Renal cortex interstitium (tissue), 11 donors: ENCODE data around the gene NEK7. TPM values are rescaled to one million over a fixed set of nuclear protein-coding genes. Genes with fewer than 3 reads are reported as not detected.
"Not testable (repeated sequence)": the region's sequence is repeated elsewhere in the genome, so short reads cannot be mapped to it uniquely, and the experiment has no call there.

ENCODE experiments used
- DNase-seq, 11 donors: peaks; one replicate each; pipeline ENCODE4 v3.0.0-alpha.2; 2013; ENCODE audit warnings: low read depth in 9 of 11, low spot score in 4 of 11; ENCODE audit errors: extremely low read depth in 1 of 11
- polyA plus RNA-seq, 3 donors: library from polyadenylated mRNA; unstranded; fragments of 120-200 nt; gene quantifications; one replicate each; pipeline ENCODE4 v1.2.1, GENCODE V29; 2013; ENCODE audit not compliant: insufficient read length in 3 of 3

Gene NEK7
- polyA plus RNA-seq, 3 donors, result 38.7 to 48.5 (median 47.6) TPM

DNA sequence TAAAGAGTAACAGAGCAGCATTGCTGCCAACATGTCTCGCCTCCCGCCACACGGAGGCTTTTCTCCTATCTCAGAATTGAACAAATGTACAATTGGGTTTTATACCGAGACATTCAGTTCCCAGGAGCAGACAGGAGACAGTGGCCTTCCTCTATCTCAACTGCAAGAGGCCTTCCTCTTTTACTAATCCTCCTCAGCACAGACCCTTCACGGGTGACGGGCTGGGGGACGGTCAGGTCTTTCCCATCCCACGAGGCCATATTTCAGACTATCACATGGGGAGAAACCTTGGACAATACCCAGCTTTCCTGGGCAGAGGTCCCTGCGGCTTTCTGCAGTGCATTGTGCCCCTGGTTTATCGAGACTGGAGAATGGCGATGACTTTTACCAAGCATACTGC is 26.7 kb upstream of the NEK7 start:
- not testable (repeated sequence) for DNase-seq

DNA sequence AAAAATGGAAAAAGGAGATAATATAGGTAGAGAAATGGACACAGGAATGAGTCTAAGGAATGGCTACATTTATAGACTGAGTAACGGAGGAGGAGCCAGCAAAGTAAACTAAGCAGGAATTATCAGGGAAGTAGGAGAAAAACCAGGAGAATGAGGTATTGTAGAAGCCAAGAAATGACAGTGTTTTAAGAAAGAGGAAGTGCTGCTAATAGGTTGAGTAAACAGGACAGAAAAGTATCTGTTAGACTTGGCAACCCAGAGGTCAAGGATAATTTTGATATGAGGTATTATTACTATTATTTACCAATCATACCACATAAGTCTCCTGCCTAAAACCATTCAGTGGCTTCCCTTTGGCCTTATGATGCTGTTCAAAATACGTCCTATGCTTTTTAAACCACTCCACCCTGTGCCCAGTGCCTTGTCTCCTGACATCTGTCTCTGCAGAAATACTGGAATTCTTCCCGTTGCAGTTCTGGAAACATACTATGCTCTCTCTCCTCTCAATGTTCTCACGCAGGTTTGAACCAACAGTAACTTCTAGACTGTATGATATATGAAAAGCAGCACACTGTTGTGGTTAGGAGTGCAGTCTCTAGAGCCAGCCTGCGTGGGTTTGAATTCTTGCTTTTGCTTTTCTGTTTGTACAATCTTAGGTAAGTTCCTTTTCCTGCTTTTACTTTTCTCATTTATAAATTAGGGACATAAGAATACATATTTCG is 24.6 kb upstream of the NEK7 start:
- DNase-seq, result no peak

DNA sequence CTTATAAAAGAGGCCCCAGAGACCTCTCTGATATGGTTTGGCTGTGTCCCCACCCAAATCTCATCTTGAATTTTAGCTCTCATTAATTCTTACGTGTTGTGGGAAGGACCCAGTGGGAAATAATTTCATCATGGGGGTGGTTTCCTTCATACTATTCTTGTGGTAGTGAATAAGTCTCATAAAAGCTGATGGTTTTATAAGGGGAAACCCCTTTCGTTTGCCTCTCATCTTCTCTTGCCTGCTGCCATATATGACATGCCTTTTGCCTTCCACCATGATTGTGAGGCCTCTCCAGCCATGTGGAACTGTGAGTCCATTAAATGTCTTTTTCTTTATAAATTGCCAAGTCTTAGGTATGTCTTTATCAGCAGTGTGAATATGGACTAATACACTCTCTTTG is 22.5 kb upstream of the NEK7 start:
- no peak for DNase-seq

DNA sequence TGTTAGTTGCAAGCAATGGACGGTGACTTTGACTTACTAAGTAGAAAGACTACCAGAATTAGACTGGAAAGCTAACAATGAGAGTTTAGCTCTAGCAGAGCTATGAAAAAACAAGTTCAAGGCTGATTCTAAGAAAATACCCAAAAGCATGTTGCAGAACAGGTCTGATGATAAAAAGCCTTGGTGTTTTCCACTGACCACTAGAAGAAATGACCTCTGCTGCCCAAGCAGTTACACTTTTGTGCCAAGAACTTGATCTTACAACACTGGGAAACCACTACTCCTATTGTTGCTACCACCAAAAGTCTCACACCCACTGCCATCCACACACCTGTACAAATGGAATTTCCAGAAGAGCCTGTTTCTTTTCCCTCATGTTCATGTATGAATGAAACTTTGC is 21.4 kb upstream of the NEK7 start:
- DNase-seq, result no peak

DNA sequence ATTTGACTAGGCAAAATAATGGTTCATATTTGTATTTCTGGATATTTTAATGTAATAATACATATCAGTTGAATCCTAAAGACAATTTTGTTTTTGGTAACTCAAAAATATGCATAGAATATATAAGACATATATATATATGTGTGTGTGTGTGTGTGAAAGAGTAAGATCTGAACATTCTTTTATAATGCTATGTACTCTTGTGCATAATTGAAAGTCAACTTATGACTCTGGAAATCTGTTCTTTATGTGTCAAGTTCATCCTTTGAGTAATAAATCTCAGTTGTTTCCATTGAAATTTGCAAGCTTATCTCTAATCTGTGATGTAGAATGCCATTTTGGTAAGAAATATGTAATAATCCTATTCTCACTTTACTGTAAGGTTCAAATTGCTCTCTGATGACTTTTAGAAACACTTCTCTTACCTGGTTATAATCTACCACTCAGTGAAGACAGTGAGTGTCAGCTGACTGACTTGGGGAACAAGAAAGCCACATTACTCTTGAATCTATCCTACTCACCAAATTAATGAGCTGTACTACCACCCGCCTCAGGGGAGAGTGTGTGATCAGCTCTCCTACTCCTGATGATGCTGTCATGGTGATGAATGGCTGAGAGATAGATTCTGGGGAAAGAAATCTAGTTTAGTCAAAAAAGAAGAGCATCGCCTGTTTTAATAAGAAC is 15.0 kb upstream of the NEK7 start:
- no peak for DNase-seq

DNA sequence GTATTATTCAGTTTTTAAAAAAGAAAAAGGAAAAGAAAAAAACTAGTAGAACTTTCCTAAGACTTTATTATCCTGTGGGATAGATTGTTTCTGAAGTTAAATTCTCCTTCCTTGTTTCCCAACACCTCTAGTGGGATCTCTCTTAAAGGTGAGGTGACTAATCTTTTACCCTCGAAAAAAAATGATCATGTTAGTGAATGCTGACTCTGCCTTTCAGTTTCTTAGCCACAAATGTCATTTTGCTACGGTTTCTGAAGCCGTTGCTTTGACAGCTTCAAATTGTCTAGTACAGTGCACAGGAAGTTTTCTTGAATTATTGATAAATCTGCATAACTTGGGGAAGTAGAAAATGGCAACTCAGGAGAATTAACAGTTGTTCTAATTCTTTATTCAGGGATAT is 13.0 kb upstream of the NEK7 start:
- DNase-seq, result no peak

DNA sequence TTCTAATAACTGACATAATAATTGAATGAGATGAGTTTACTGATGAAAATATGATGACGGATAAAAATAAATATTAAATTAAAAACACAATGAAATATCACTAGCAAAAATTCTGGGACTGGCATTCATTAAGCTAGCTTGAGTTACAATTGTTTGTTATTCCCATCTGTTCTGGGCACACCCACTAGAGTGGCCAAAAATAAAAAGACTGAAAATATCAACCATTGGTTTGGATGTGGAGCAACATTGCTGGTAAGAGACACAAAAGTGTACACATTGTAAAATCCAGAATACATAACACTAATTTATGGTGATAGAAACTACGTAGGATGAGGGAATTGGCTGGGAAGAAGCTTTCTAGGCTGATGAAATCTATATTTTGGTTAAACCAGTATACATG is 9.6 kb upstream of the NEK7 start:
- no peak for DNase-seq

DNA sequence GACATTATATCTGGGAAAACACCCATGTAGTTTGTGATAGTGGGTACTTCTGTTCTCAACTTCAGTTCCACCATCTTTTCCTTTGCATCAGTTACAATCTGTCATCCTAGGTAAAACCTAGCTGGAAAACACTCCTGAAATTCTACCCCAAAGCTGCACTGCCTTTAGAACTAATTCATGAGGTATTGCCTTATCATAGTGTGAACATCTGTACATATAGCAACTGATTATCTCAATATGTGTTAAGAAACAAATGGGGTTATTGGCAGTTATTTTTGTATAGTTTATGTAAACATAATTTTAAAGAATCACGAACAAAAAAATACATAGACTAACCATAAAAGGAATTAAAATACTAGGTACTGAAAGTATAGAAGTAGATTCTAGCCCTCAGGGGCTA is 6.4 kb upstream of the NEK7 start:
- no peak for DNase-seq

DNA sequence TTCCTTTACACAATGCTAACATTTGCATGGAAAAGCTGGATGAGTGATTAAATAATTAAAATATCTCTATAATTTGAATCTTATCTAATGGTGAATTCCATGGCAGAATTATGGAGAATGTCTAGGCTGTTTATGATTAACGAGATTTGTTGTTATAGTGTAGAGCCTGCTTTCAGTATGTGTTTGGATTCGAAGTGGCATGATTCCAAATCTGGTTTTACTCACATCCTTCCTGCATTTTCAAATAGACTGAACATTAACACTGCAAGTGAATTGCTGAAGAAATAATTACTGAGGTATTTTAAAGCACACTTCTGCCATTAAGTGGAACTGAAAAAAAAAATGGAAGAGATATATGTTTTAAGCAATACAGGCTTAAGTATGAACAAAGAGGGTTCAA is 5.1 kb upstream of the NEK7 start:
- DNase-seq, result no peak

DNA sequence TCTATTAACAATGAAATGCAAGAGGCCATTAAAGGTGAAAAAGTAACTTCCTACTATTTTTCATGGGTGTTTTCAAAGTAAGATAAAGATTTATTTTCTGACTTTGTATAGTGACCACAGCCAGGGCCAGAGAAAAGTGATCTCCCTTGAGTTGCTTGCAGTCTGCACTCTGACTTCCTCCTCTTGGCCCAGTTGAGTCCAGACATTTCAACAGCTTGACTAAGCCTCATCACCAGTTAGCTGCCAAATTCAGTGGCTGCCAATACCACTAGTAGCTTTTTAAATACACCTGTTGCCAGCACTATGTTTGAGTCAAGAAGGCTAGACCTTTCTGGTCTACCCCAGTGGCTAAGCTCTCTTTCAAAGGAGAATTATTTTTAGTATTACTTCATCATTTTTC is 3.7 kb upstream of the NEK7 start:
- DNase-seq, result no peak

DNA sequence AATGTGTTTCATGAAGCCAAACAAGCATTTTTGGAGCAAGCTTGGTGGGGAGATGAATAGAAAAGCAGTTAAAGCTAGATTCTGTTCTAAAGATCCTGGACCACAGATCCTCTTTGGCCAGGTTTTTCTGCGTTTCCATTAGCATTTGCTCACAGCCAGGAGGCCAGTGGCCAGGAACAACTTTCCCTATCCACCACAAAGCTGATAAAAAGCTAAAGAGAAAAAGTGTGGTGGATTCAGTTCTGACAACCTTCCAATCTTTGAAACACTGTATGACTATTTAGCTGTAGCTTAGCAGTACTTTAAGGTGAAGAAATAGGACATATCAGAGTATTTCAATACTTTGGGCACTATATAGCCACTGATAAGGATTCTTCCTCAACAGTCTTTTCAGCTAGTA is 3.0 kb upstream of the NEK7 start:
- no peak for DNase-seq

DNA sequence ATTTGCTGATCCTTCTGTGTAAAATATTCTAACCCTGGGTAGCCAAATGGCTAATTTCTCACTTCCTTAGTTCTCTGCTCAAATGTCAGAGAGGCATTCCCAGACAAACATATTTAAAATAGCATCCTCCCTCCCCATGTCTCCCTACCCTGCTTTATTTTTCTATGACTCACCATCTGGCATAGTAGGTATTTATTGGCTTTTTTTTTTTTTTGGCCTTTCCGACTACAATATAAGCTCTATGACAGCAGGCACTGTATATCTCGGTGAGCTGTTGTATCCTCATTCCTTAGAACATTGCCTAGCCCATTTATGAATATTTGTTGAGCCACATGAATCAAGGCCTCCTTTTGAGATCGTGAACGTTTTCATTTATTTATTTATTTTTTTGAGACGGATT is 1.5 kb upstream of the NEK7 start:
- no peak for DNase-seq

DNA sequence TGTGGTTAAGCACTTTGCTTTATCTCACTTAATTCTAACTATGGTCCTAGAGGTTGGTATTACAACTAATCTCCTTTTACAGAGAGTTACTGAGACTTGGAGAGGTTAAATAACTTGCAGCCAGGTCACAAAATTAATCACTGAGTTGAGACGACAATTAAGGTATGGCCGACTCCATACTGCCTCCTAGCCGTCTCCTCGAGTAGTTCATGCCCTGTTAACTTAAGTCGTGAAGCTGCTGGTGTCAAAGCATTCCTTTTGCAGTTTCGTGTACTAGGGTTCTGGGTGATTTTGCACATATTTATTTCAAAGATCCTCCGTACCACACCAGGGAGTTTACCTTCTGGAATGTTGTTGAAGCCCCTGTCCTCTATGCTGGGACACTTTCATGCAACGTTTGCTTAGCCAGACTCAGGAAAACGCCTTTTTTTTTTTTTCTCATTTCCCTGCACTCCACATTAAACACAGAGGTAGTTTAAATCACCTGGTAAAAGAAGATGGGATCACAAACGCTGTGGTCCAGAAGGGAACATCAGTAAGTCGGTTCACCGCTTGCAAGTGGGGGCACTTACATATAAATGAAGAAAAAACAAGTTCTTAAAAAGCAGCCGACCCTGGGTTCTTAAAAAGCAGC is 570 bp upstream of the NEK7 start:
- peak; percentile 70 to 89 (median 76) for DNase-seq

DNA sequence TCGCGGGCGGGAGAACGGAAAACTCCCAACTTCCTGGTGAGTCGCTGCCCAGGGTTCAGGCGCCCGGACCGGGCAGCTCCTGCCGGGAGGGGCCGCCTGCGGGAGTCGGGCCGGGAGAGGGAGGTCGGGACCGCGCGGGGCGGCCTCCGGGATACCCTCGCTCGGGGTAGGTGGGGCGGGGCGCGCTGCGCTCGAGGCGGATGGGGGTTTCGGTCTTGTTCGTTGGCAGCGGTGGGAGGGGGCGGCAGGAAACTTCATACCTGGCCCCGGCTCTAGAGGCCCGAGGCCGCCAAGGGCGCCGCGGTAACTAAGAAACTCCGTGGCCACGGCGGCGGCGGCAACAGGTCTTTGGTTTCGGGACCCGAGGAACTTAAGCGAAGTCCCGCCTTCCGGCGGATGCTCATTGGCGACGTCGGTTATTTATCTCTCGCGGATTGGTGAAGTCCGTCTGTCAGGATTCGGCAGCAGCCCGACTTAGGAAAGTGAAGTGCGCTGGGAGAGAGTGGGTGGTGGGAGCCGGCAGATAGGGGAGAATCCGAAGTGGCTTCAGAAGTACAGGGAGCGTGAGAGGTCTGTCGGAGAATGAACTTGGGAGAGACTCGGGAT is 546 bp downstream of the NEK7 start:
- DNase-seq, result peak; percentile 78 to 95 (median 88)

DNA sequence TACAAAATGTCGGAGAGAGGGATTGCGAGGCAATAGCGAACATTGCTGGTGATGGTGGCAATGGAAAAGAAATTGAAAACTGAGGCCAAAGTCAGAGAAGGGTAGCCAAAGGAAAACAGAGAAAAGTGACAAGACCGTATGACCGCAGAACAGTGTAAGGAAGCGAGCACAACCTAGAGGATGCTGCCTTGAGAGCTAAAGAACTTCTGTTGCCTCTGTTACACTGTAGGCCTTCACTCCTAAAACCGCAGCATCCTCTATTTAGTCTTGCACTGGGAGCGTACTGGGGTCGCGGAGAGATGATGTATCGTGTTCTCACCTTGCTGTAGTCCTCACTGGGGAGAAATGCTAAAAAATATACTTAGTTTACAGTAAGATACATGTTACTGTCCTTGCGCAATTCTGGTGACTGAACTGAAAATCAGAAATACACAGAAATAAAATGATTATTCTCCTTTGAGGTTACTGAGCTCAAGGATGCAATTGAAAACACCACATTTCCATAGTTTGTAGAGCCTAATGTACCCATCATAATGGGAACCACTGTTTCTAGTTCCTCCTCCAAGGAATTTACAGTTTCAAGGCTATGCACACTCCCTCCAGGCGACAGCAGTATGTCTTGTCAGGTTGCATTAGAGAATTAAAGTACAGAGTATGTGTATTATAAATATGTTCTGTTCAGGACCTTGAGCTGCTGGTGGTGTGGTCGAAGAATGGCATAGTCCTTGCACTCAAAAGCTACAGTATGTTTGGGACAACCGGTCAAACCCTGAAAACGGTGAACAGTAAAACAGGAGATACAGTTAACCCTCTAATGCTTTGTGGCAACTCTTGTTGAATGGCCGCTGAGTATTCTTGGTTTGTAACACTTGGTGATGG is 1.3 kb downstream of the NEK7 start:
- peak in 1 of 11 donors; percentile 44 for DNase-seq

DNA sequence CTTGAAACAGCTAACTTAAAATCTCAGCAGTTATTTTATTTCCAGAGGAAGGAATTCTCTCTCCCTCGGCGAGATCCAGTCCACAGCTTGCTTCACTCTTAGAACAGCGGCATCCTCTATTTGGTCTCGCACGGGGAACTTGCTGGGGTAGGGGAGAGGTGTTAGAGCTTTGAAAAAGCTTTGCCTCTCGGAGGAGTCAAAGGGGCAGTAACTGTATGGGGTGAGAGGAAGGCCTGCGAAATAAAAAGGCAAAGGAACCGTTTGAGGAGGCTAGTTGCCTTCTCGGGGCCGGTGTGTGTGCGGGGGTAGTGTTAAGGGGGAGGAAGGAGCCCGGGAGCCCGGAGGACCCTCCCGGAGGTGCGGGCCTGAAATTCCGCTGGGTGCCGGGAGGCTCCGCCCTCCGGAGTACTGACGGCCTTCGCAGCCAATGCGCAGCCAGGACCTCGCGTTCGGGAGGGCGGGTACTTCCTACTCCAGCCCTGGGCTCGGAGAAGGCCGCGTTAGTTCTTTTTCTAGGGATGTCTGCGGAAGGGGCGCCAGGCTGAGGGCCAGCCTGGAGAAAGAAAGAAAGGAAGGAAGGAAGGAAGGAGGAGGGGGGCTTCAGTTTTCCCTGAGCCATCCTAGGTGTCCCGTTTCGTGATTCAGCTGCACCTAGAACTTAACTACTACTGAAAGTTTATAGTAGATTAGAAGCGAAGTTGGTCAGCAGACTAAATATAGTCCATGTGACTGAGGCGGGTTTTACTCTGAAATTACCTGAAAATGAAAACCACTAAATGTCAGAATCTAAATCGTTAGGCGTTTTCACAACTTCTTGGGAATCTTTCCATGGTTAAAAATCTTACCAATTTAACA is 2.2 kb downstream of the NEK7 start:
- DNase-seq, result peak; percentile 78 to 94 (median 89)

DNA sequence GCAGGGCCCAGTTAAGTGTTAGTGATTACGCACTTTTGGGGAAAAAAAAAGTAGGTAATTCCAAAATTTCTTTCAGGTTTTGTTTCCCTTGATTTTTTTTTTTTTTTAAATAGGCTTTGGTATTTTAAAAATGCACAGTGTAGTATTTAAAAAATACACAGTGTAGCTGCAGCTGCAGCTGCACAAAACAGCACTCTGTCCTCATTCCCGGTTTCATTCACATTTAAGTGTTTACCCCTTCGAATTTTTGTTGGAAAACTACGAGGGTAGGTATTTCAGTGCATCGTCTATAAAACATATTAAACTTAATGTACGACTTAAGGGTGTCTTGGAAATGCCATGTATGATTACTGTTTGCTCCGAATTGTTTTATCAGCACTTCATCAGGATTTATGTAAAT is 3.4 kb downstream of the NEK7 start:
- no peak for DNase-seq

DNA sequence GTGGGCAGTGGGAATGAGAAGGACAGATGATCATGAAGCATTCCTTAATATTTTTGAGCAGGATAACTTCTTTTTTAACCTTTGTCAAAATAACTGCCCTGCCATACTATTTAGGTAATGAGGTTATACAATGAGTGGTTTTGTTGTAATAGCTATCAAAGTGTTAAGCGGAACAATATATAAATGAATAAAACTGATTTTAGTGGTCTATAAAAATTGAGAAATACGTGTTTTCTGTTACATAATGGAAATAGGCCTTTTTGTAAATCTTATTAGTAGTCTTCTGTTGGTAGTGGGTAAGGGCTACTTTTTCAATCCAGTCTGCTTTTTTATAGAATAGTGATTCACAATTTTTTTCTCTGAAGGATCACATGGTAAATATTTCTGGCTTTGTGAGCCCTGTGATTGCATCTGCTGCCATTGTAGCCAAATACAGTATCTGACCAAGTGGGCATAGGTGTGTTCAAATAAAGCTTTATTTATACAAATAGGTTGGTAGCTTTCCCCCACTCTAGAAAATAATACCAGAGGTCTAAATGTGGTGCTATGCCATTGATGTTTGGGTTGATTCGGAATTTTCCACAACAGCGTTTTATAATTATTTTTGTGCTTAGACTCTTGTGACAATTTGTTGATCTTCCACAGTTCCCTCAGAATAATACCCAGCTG is 4.3 kb downstream of the NEK7 start:
- no peak for DNase-seq
